Keratinocyte (primary cell): ENCODE measurements around the gene OR52B2. TPM values are rescaled to one million over a fixed set of nuclear protein-coding genes. Genes with fewer than 3 reads are reported as not detected.

Experiments used
- DNase-seq: peaks from one replicate; pipeline ENCODE4 v3.0.0-alpha.2; 2011; ENCODE audit warnings: low read depth, missing footprints, low spot score
- FAIRE-seq: peaks from 2 replicates; lab custom pipeline; 2011; peaks lifted over from hg19 to GRCh38; lab: Jason Lieb, UNC
- H2AFZ ChIP-seq: 2 replicates; pipeline ENCODE4 v1.6.0; 2012; ENCODE audit warnings: low read length, control low read depth, inconsistent platforms; ENCODE audit not compliant: control insufficient read depth
- H3K27ac ChIP-seq: 2 replicates; pipeline ENCODE4 v1.5.1; 2011; ENCODE audit warnings: low read length; ENCODE audit not compliant: control insufficient read depth, insufficient read depth
- H3K27me3 ChIP-seq: 3 replicates; pipeline ENCODE4 v1.6.0; 2011; ENCODE audit warnings: low read length; ENCODE audit not compliant: control insufficient read depth, insufficient read depth; ENCODE audit errors: extremely low read depth
- H3K36me3 ChIP-seq, 2 experiments: 2 replicates in 1 of 2; 3 replicates in 1 of 2; pipeline ENCODE4 v1.5.1; 2011; ENCODE audit warnings: low read length in 2 of 2, mild to moderate bottlenecking in 1 of 2; ENCODE audit not compliant: control insufficient read depth in 2 of 2, insufficient read depth in 2 of 2; ENCODE audit errors: extremely low read depth in 1 of 2
- H3K4me1 ChIP-seq: 3 replicates; pipeline ENCODE4 v1.5.1; 2011; ENCODE audit warnings: low read length; ENCODE audit not compliant: control insufficient read depth, insufficient read depth; ENCODE audit errors: extremely low read depth
- H3K4me2 ChIP-seq: 3 replicates; pipeline ENCODE4 v1.6.0; 2011; ENCODE audit warnings: low read depth, low read length; ENCODE audit not compliant: control insufficient read depth, insufficient read depth; ENCODE audit errors: extremely low read depth
- H3K4me3 ChIP-seq, 3 experiments: fragments of 200-600 bp in 1 of 3; sonication (generic) in 1 of 3; 2 replicates in 2 of 3; 3 replicates in 1 of 3; pipeline ENCODE4 v1.5.1; 2011 to 2016; ENCODE audit warnings: low read length in 3 of 3, mild to moderate bottlenecking in 3 of 3, control low read depth in 2 of 3, inconsistent platforms in 1 of 3, low read depth in 1 of 3, mixed read lengths in 1 of 3, mixed run types in 1 of 3, moderate library complexity in 1 of 3; ENCODE audit not compliant: control insufficient read depth in 2 of 3, insufficient read depth in 2 of 3; ENCODE audit errors: extremely low read depth in 1 of 3
- H3K79me2 ChIP-seq: 2 replicates; pipeline ENCODE4 v1.6.0; 2012; ENCODE audit warnings: low read length; ENCODE audit not compliant: control insufficient read depth, insufficient read depth
- H3K9ac ChIP-seq: 3 replicates; pipeline ENCODE4 v1.6.0; 2011; ENCODE audit warnings: low read length; ENCODE audit not compliant: control insufficient read depth, insufficient read depth; ENCODE audit errors: extremely low read depth
- H3K9me1 ChIP-seq: 3 replicates; pipeline ENCODE4 v1.6.0; 2011; ENCODE audit warnings: low read length; ENCODE audit not compliant: control insufficient read depth, insufficient read depth; ENCODE audit errors: extremely low read depth
- H3K9me3 ChIP-seq: 2 replicates; pipeline ENCODE4 v1.5.1; 2012; ENCODE audit warnings: low read depth, low read length; ENCODE audit not compliant: control insufficient read depth
- H4K20me1 ChIP-seq: 3 replicates; pipeline ENCODE4 v1.6.0; 2011; ENCODE audit warnings: low read length; ENCODE audit not compliant: control insufficient read depth, insufficient read depth; ENCODE audit errors: extremely low read depth
- CTCF ChIP-seq, 3 experiments: IDR thresholded peaks in 1 of 3; conservative IDR thresholded peaks in 1 of 3; optimal IDR thresholded peaks in 1 of 3; 2 replicates in 2 of 3; 3 replicates in 1 of 3; pipeline versions ENCODE3 to v1.5.1; 2011; ENCODE audit warnings: low read length in 3 of 3, mild to moderate bottlenecking in 3 of 3, moderate library complexity in 2 of 3, control low read depth in 1 of 3, inconsistent platforms in 1 of 3; ENCODE audit not compliant: insufficient read depth in 2 of 3; ENCODE audit errors: extremely low read depth in 1 of 3
- EZH2 ChIP-seq: IDR thresholded peaks from one replicate; pipeline ENCODE4 v1.6.1; 2012; ENCODE audit warnings: inconsistent platforms, mild to moderate bottlenecking, low read length, moderate library complexity
- dilution Hi-C: fragments of 300-500 bp; cut with MboI; formaldehyde crosslinking; loops from one replicate; pipeline ENCODE4 v1.7.0; 2020; ENCODE audit warnings: low sequenced_read_pairs; ENCODE audit not compliant: extremely low pct_ligation_motif_present
- polyA plus RNA-seq, 5 experiments: library from polyadenylated mRNA; depleted of rRNA in 3 of 5; stranded (reverse) in 3 of 5; stranded (forward) in 1 of 5; unstranded in 1 of 5; fragments of >200 nt; gene quantifications; 1 replicate in 1 of 5; 2 replicates in 3 of 5; 3 replicates in 1 of 5; pipeline versions ENCODE4 v1.2.1 to v1.2.3, GENCODE V29; 2011 to 2012; ENCODE audit warnings: missing spikeins in 2 of 5, low read depth in 1 of 5, low replicate concordance in 1 of 5

Gene OR52B2
- polyA plus RNA-seq, 1 donor (not counting 4 experiments of a cell fraction or from before 2014, with no cell fraction given): not detected

- H4K20me1 ChIP-seq: no peaks in the 10 kb centered on the region
- H3K9me3 ChIP-seq: no peaks in the 10 kb centered on the region
- DNase-seq: no peak
- H3K9ac ChIP-seq: no peak overlapping the region
- no peaks in the 10 kb centered on the region for H3K9me1 ChIP-seq
- no peak overlapping the region for H2AFZ ChIP-seq
- no peak overlapping the region for H3K27ac ChIP-seq
- no peaks in the 10 kb centered on the region for H3K36me3 ChIP-seq
- H3K79me2 ChIP-seq: no peaks in the 10 kb centered on the region
- H3K4me2 ChIP-seq: no peak overlapping the region
- dilution Hi-C loops: no loop called here
- no peak overlapping the region for H3K4me3 ChIP-seq
- no peak for TF ChIP-seq CTCF (optimal IDR thresholded peaks at IDR 0.05 in 1 of 3, IDR thresholded peaks at IDR 0.05 in 1 of 3, conservative IDR thresholded peaks at IDR 0.05 in 1 of 3; ENCODE audit: extremely low read depth in 1 of 3, insufficient read depth in 2 of 3, low read length in 3 of 3)
- no peak for TF ChIP-seq EZH2
- H3K4me1 ChIP-seq: no peaks in the 10 kb centered on the region
- H3K27me3 ChIP-seq: no peaks in the 10 kb centered on the region
- no peak for FAIRE-seq
Measured at GRCh38 chr11:6156628-6157359, 13.3 kb downstream of the OR52B2 start.

DNA sequence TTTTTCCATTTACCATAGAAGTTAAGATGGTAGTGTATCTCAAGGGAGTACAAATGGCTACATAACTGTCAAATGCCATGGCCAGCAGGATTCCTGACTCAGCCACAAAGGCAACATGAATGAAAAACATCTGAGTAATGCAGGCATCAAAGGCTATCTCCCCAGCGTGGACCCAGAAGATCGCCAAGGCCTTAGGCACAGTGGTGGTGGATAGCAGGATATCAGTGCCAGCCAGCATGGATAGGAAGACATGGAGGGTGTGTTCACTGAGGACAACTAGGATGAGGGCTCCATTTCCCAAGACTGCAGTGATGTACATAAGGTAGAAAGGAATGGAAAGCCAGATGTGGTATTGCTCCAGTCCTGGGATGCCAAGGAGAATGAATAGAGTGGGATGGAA is 18.0 kb downstream of the OR52B2 start:
- H4K20me1 ChIP-seq: no peaks in the 10 kb centered on the region
- no peak for TF ChIP-seq CTCF (optimal IDR thresholded peaks at IDR 0.05 in 1 of 3, IDR thresholded peaks at IDR 0.05 in 1 of 3, conservative IDR thresholded peaks at IDR 0.05 in 1 of 3; ENCODE audit: extremely low read depth in 1 of 3, insufficient read depth in 2 of 3, low read length in 3 of 3)
- no peak for TF ChIP-seq EZH2
- no peaks in the 10 kb centered on the region for H3K27me3 ChIP-seq
- no peaks in the 10 kb centered on the region for H3K4me1 ChIP-seq
- H3K79me2 ChIP-seq: no peaks in the 10 kb centered on the region
- dilution Hi-C loops: no loop called here
- no peaks in the 10 kb centered on the region for H3K9me1 ChIP-seq
- H3K27ac ChIP-seq: no peak overlapping the region
- H3K4me3 ChIP-seq: no peak overlapping the region
- no peaks in the 10 kb centered on the region for H3K36me3 ChIP-seq
- no peak for FAIRE-seq
- no peak overlapping the region for H3K4me2 ChIP-seq
- no peaks in the 10 kb centered on the region for H3K9me3 ChIP-seq
- H2AFZ ChIP-seq: no peak overlapping the region
- no peak for DNase-seq
- no peak overlapping the region for H3K9ac ChIP-seq
